ENCODE data around the gene GNG4. TPM values are rescaled to one million over a fixed set of nuclear protein-coding genes. Genes with fewer than 3 reads are reported as not detected.

GNG4 gene
- total and polyA plus RNA-seq, 10 of the 15 experiments (the other 5 are each of a cell fraction or from before 2014, with no cell fraction given), result 0.03 to 0.15 (median 0.15) TPM; not detected in 7

- intact Hi-C loops (cut with micrococcal nuclease; ENCODE audit: unreplicated experiment) (loop anchor here (5.0 kb wide), 1 partner anchor 198 kb away; no protein-coding TSS in a partner anchor), in situ Hi-C loops (cut with MboI) (no loop called here)
- no peak overlapping the region for H3K4me3 ChIP-seq
- no peak overlapping the region for H3K27ac ChIP-seq (ENCODE audit: control insufficient read depth, insufficient read depth)
- no TSS peak for BruUV-seq (replicated peaks)
- no peaks in the 10 kb centered on the region for H3K36me3 ChIP-seq (ENCODE audit: control insufficient read depth in 2 of 2, insufficient read depth in 2 of 2, low read length in 1 of 2)
- 40% methylated on average over 13 of the region's 13 CpGs for WGBS (ENCODE audit: insufficient coverage, insufficient replicate concordance, low lambda C conversion rate, missing lambda C conversion rate)
- CTCF ChIA-PET, result no interaction called here
- DNase-seq (ENCODE audit: low read depth, low spot score) (no peak), ATAC-seq (no peak), FAIRE-seq (no peak)
- peaks cover 12% of the 10 kb centered on the region for H3K4me1 ChIP-seq (ENCODE audit: control insufficient read depth, insufficient read depth, low read length)
- no peak for TF ChIP-seq HDAC2 (IDR thresholded peaks at IDR 0.05)
- TF ChIP-seq PKNOX1 (IDR thresholded peaks at IDR 0.05), result no peak
- TF ChIP-seq SUPT20H (IDR thresholded peaks at IDR 0.05; ENCODE audit: borderline replicate concordance, control insufficient read depth, low read depth, low read length), result no peak
- no peak for TF ChIP-seq SP1 (IDR thresholded peaks at IDR 0.05; ENCODE audit: low read depth, low read length)
- TF ChIP-seq CTCF (IDR thresholded peaks at IDR 0.05 in 2 of 3, conservative IDR thresholded peaks at IDR 0.05 in 1 of 3; ENCODE audit: control insufficient read depth in 2 of 3, extremely low read depth in 1 of 3, insufficient read depth in 1 of 3, low read depth in 3 of 3, low read length in 3 of 3), result no peak
- no peak for TF ChIP-seq ETV6 (conservative IDR thresholded peaks at IDR 0.05 in 1 of 2, IDR thresholded peaks at IDR 0.05 in 1 of 2; ENCODE audit: borderline replicate concordance in 1 of 2, low read depth in 1 of 2)
- TF ChIP-seq RUNX3 (IDR thresholded peaks at IDR 0.05; ENCODE audit: low read length), result no peak
- TF ChIP-seq ZNF24 (IDR thresholded peaks at IDR 0.05), result no peak
- no peak for TF ChIP-seq STAT1 (conservative IDR thresholded peaks at IDR 0.05)
- no peak for TF ChIP-seq E2F8 (IDR thresholded peaks at IDR 0.05; ENCODE audit: low read depth, partially characterized antibody)
- no peak for TF ChIP-seq NFYA (IDR thresholded peaks at IDR 0.05; ENCODE audit: borderline replicate concordance, low read depth, low read length)
- TF ChIP-seq HCFC1 (IDR thresholded peaks at IDR 0.05; ENCODE audit: low read length), result no peak
- TF ChIP-seq RB1 (IDR thresholded peaks at IDR 0.05; ENCODE audit: borderline replicate concordance), result no peak
- no peak for TF ChIP-seq ESRRA (IDR thresholded peaks at IDR 0.05; ENCODE audit: low read length)
- no peak for TF ChIP-seq USF2 (IDR thresholded peaks at IDR 0.05; ENCODE audit: borderline replicate concordance, low read depth, low read length)
- no peak for TF ChIP-seq ATF7 (IDR thresholded peaks at IDR 0.05; ENCODE audit: low read depth)
- H4K20me1 ChIP-seq (ENCODE audit: control insufficient read depth, insufficient read depth), result no peaks in the 10 kb centered on the region
- no peak overlapping the region for H3K4me2 ChIP-seq (ENCODE audit: control insufficient read depth, insufficient read depth)
- peaks cover 1 to 9% of the 10 kb centered on the region in 2 experiments; a peak in 3 of 4 replicates for H3K27me3 ChIP-seq (replicated peaks in 1 of 2; ENCODE audit: control insufficient read depth in 2 of 2, insufficient read depth in 2 of 2, low read length in 1 of 2)
- SMC1A ChIA-PET (ENCODE audit: uncharacterized antibody, unreplicated experiment), result no interaction called here
- no peak overlapping the region for H2AFZ ChIP-seq (ENCODE audit: control insufficient read depth, low read depth, low read length)
- H3K9me3 ChIP-seq (replicated peaks; ENCODE audit: control insufficient read depth, insufficient read depth, low read length), result no peaks in the 10 kb centered on the region
- RAD21 ChIA-PET (ENCODE audit: unreplicated experiment), result no interaction called here
- no peaks in the 10 kb centered on the region for H3K79me2 ChIP-seq (ENCODE audit: control insufficient read depth, insufficient read depth, low read length)
- H3K9ac ChIP-seq (ENCODE audit: control insufficient read depth, insufficient read depth, low read length), result no peak overlapping the region
- POLR2A ChIA-PET, result no interaction called here
Measured at GRCh38 chr1:235644693-235645305, 4.8 kb downstream of the GNG4 start.
